WTC11 (cell line): ENCODE results near the gene GPC5. TPM values are rescaled to one million over a fixed set of nuclear protein-coding genes. Genes with fewer than 3 reads are reported as not detected.

Source experiments
- ATAC-seq: fragments of 200-7000 bp; cut with Tn5 transposase; 2 replicates; pipeline ENCODE4 v1.10.0; 2021; ENCODE audit warnings: mild to moderate bottlenecking, moderate library complexity
- CTCF ChIA-PET: fragments of 300-600 bp; sonication (Branson Sonifier 250); formaldehyde crosslinking; loops from one replicate; lab custom pipeline; 2021; ENCODE audit warnings: antibody characterized with exemption; lab: Charles Lee
- POLR2A ChIA-PET: fragments of 350-600 bp; sonication (Branson Sonifier 250); formaldehyde crosslinking; loops from one replicate; lab custom pipeline; 2021; ENCODE audit warnings: antibody characterized with exemption; lab: Charles Lee
- DNase-seq: peaks from one replicate; pipeline ENCODE4 v3.0.0; 2021; ENCODE audit warnings: low spot score
- H3K27ac Mint-ChIP-seq: 2 replicates; pipeline ENCODE4 v1.8.0; 2021; ENCODE audit warnings: mixed read lengths
- H3K27me3 Mint-ChIP-seq: 2 replicates; pipeline ENCODE4 v1.8.0; 2021; ENCODE audit warnings: low read depth, mild to moderate bottlenecking, moderate library complexity, mixed read lengths
- H3K36me3 Mint-ChIP-seq: 2 replicates; pipeline ENCODE4 v1.8.0; 2021; ENCODE audit warnings: mixed read lengths
- H3K4me1 Mint-ChIP-seq: 2 replicates; pipeline ENCODE4 v1.8.0; 2022; ENCODE audit warnings: mixed read lengths
- H3K4me3 Mint-ChIP-seq: 2 replicates; pipeline ENCODE4 v1.8.0; 2021; ENCODE audit warnings: mild to moderate bottlenecking, moderate library complexity, mixed read lengths
- H3K9me3 Mint-ChIP-seq: 2 replicates; pipeline ENCODE4 v1.8.0; 2021; ENCODE audit warnings: mixed read lengths
- CDX4 ChIP-seq: fragments of 250-450 bp; sonication (Bioruptor Pico); IDR thresholded peaks from 2 replicates; pipeline ENCODE4 v1.9.0; 2021; ENCODE audit warnings: moderate library complexity, mild to moderate bottlenecking, inconsistent platforms, borderline replicate concordance
- CREB1 ChIP-seq: sonication (generic); formaldehyde crosslinking; IDR thresholded peaks from 2 replicates; pipeline ENCODE4 v1.8.0; 2023; ENCODE audit warnings: mild to moderate bottlenecking, missing genetic modification reagents
- CTCF ChIP-seq: fragments of 200-600 bp; IDR thresholded peaks from 2 replicates; pipeline ENCODE4 v1.8.0; 2022; ENCODE audit warnings: antibody characterized with exemption
- ELF4 ChIP-seq: sonication (generic); formaldehyde crosslinking; IDR thresholded peaks from 2 replicates; pipeline ENCODE4 v1.8.1; 2022; ENCODE audit warnings: low read depth, mild to moderate bottlenecking, moderate library complexity, missing genetic modification reagents
- EMX1 ChIP-seq: fragments of 250-450 bp; sonication (Bioruptor Pico); IDR thresholded peaks from 2 replicates; pipeline ENCODE4 v1.8.0; 2021; ENCODE audit warnings: mild to moderate bottlenecking
- FOXK1 ChIP-seq: sonication (generic); formaldehyde crosslinking; IDR thresholded peaks from 2 replicates; pipeline ENCODE4 v1.8.0; 2022; ENCODE audit warnings: mild to moderate bottlenecking, moderate library complexity, missing genetic modification reagents
- HMGA2 ChIP-seq: fragments of 250-450 bp; sonication (Bioruptor Pico); IDR thresholded peaks from 2 replicates; pipeline ENCODE4 v1.4.0; 2021; ENCODE audit warnings: mild to moderate bottlenecking, moderate library complexity
- HMGXB4 ChIP-seq: sonication (generic); formaldehyde crosslinking; IDR thresholded peaks from 2 replicates; pipeline ENCODE4 v1.8.1; 2023; ENCODE audit warnings: mild to moderate bottlenecking, moderate library complexity, missing genetic modification reagents
- KAT7 ChIP-seq: sonication (generic); formaldehyde crosslinking; IDR thresholded peaks from 2 replicates; pipeline ENCODE4 v1.8.1; 2023; ENCODE audit warnings: missing genetic modification reagents, mild to moderate bottlenecking, borderline replicate concordance
- NFATC4 ChIP-seq: fragments of 250-450 bp; sonication (Bioruptor Pico); IDR thresholded peaks from 2 replicates; pipeline ENCODE4 v1.9.0; 2021; ENCODE audit warnings: mild to moderate bottlenecking
- PREB ChIP-seq: sonication (generic); formaldehyde crosslinking; IDR thresholded peaks from 2 replicates; pipeline ENCODE4 v1.8.1; 2022; ENCODE audit warnings: mild to moderate bottlenecking, missing genetic modification reagents, moderate library complexity, borderline replicate concordance
- total RNA-seq: library from RNA; stranded (reverse); gene quantifications from 3 replicates; pipeline ENCODE4 v1.2.3, GENCODE V29; 2021
- TF ChIP-seq, protein P1 (sequence below): sonication (generic); formaldehyde crosslinking; IDR thresholded peaks from 2 replicates; pipeline ENCODE4 v1.8.1; 2023; ENCODE audit warnings: mild to moderate bottlenecking, missing genetic modification reagents, borderline replicate concordance

Gene GPC5
- total RNA-seq, 1 experiment from 2014 or later, result 0.46 TPM

DNA sequence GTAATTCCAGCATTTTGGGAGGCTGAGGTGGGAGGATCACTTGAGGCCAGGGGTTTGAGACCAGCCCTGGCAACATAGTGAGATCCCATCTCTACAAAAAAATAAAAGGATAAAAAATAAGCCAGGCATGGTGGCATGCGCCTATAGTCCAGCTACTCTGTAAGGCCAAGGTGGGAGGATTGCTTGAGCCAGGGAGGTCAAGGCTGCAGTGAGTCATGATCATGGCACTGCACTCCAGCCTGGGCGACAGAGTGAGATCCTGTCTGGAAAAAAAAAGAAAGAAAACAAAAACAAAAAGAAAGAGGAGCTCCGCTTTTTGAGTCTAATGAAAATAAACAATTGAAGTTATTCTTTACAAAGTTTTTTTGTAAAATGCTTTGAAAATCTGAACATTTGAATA, 326.2 kb downstream of the GPC5 start:
- ATAC-seq (no peak), DNase-seq (no peak)
- H3K4me3 Mint-ChIP-seq, result no peak overlapping the region
- no peaks in the 10 kb centered on the region for H3K36me3 Mint-ChIP-seq
- H3K27me3 Mint-ChIP-seq, result no peaks in the 10 kb centered on the region
- CTCF ChIA-PET, result no interaction called here
- H3K9me3 Mint-ChIP-seq, result no peaks in the 10 kb centered on the region
- H3K4me1 Mint-ChIP-seq, result peaks cover 2% of the 10 kb centered on the region; the same call in 1 of the 2 replicates
- TF ChIP-seq CREB1 (no peak), KAT7 (CRISPR knock-in tag) (no peak), EMX1 (CRISPR knock-in tag) (no peak)
- POLR2A ChIA-PET, result no interaction called here
- H3K27ac Mint-ChIP-seq, result no peak overlapping the region

- Mint-ChIP-seq H3K27ac (no peak overlapping the region), H3K9me3 (no peaks in the 10 kb centered on the region), H3K36me3 (no peaks in the 10 kb centered on the region), H3K27me3 (no peaks in the 10 kb centered on the region), H3K4me1 (no peaks in the 10 kb centered on the region), H3K4me3 (no peak overlapping the region)
- no peak for TF ChIP-seq CDX4 (CRISPR knock-in tag)
- CTCF ChIA-PET, result no interaction called here
- POLR2A ChIA-PET, result no interaction called here
- DNase-seq (no peak), ATAC-seq (no peak)
Observed at GRCh38 chr13:91725646-91726045, 327.2 kb downstream of the GPC5 start.

DNA sequence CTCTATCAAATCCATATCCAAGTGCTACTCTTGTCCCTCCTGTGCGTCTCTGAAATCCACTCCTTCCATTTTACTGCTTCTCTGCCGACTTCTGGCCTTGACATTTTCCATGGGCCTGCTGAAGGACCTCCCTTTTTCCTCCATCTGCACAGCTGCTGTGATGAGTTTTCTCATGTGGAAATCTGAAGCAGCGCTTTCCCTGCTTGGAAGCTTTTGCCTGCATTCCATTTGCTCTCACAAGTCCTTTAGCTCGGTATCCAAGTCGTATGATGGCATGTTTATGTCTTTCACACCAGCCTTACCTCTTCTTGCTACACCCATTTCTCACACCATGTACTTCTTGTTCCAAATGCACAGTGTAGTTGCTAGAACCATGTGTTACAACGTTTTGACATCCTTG, 328.2 kb downstream of the GPC5 start:
- Mint-ChIP-seq H3K4me3 (no peak overlapping the region), H3K4me1 (no peaks in the 10 kb centered on the region), H3K9me3 (no peaks in the 10 kb centered on the region), H3K27ac (no peak overlapping the region), H3K36me3 (no peaks in the 10 kb centered on the region), H3K27me3 (no peaks in the 10 kb centered on the region)
- ATAC-seq (no peak), DNase-seq (no peak)
- ChIA-PET POLR2A (no interaction called here), CTCF (no interaction called here)
- TF ChIP-seq PREB (CRISPR knock-in tag) (no peak), EMX1 (CRISPR knock-in tag) (no peak), FOXK1 (CRISPR knock-in tag) (no peak)

- Mint-ChIP-seq H3K9me3 (no peaks in the 10 kb centered on the region), H3K4me1 (no peaks in the 10 kb centered on the region), H3K36me3 (no peaks in the 10 kb centered on the region), H3K27ac (no peak overlapping the region), H3K27me3 (no peaks in the 10 kb centered on the region), H3K4me3 (no peak overlapping the region)
- no peak for DNase-seq
- TF ChIP-seq CTCF, result no peak
- TF ChIP-seq, protein P1, sequence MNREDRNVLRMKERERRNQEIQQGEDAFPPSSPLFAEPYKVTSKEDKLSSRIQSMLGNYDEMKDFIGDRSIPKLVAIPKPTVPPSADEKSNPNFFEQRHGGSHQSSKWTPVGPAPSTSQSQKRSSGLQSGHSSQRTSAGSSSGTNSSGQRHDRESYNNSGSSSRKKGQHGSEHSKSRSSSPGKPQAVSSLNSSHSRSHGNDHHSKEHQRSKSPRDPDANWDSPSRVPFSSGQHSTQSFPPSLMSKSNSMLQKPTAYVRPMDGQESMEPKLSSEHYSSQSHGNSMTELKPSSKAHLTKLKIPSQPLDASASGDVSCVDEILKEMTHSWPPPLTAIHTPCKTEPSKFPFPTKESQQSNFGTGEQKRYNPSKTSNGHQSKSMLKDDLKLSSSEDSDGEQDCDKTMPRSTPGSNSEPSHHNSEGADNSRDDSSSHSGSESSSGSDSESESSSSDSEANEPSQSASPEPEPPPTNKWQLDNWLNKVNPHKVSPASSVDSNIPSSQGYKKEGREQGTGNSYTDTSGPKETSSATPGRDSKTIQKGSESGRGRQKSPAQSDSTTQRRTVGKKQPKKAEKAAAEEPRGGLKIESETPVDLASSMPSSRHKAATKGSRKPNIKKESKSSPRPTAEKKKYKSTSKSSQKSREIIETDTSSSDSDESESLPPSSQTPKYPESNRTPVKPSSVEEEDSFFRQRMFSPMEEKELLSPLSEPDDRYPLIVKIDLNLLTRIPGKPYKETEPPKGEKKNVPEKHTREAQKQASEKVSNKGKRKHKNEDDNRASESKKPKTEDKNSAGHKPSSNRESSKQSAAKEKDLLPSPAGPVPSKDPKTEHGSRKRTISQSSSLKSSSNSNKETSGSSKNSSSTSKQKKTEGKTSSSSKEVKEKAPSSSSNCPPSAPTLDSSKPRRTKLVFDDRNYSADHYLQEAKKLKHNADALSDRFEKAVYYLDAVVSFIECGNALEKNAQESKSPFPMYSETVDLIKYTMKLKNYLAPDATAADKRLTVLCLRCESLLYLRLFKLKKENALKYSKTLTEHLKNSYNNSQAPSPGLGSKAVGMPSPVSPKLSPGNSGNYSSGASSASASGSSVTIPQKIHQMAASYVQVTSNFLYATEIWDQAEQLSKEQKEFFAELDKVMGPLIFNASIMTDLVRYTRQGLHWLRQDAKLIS (CRISPR knock-in tag), result no peak
- TF ChIP-seq HMGXB4 (CRISPR knock-in tag), result no peak
- no peak for TF ChIP-seq NFATC4 (CRISPR knock-in tag)
- TF ChIP-seq HMGA2 (CRISPR knock-in tag), result no peak
- no peak for TF ChIP-seq ELF4 (CRISPR knock-in tag)
- CTCF ChIA-PET, result interaction anchor here (1.1 kb wide), 1 partner anchor 8 kb away, joined by 3 read pairs; no protein-coding TSS in a partner anchor
- ATAC-seq, result no peak
- POLR2A ChIA-PET, result no interaction called here
Observed at GRCh38 chr13:91729859-91730258, 331.4 kb downstream of the GPC5 start.
